Natural killer cell (primary cell): ENCODE measurements around the gene CPSF4L. TPM values are rescaled to one million over a fixed set of nuclear protein-coding genes. Genes with fewer than 3 reads are reported as not detected.
A peak's percentile ranks its signal among the peaks of the same experiment; 100 is the strongest.
"Not testable (repeated sequence)": the region's sequence is repeated elsewhere in the genome, so short reads cannot be mapped to it uniquely, and the experiment has no call there.

Experiments used
- ATAC-seq, 3 donors: fragments of 150-1000 bp in 2 of 3; fragments of 200-7000 bp in 1 of 3; cut with Tn5 transposase; 1 replicate in 1 of 3; 2 replicates in 2 of 3; pipeline ENCODE4 v1.10.0; 2021; ENCODE audit warnings: mild to moderate bottlenecking in 2 of 3, moderate library complexity in 2 of 3
- DNase-seq, 2 donors: peaks; one replicate each; pipeline versions ENCODE4 v3.0.0 to v3.0.0-alpha.2; 2013 to 2021; ENCODE audit warnings: mixed read lengths in 1 of 2
- H3K27ac ChIP-seq: one replicate; pipeline ENCODE4 v1.5.1; 2013; ENCODE audit warnings: mild to moderate bottlenecking, low read length
- H3K27me3 ChIP-seq: one replicate; pipeline ENCODE4 v1.6.1; 2013; ENCODE audit warnings: low read length; ENCODE audit not compliant: control insufficient read depth, insufficient read depth
- H3K36me3 ChIP-seq: one replicate; pipeline ENCODE4 v1.6.1; 2013; ENCODE audit warnings: low read length; ENCODE audit not compliant: control insufficient read depth, insufficient read depth
- H3K4me1 ChIP-seq: one replicate; pipeline ENCODE4 v1.6.1; 2013; ENCODE audit warnings: low read length; ENCODE audit not compliant: control insufficient read depth, insufficient read depth
- H3K4me3 ChIP-seq: one replicate; pipeline ENCODE4 v1.5.1; 2013; ENCODE audit warnings: low read length
- H3K9me3 ChIP-seq: one replicate; pipeline ENCODE4 v1.6.1; 2013; ENCODE audit warnings: low read length; ENCODE audit not compliant: control insufficient read depth, insufficient read depth
- H3K27ac Mint-ChIP-seq, 2 donors: one replicate each; pipeline ENCODE4 v1.8.0; 2022; ENCODE audit warnings: mild to moderate bottlenecking in 2 of 2, mixed read lengths in 2 of 2, moderate library complexity in 1 of 2
- H3K27me3 Mint-ChIP-seq, 2 donors: one replicate each; pipeline ENCODE4 v1.8.0; 2022; ENCODE audit warnings: low read depth in 2 of 2, mixed read lengths in 2 of 2
- H3K36me3 Mint-ChIP-seq: one replicate; pipeline ENCODE4 v1.8.0; 2022; ENCODE audit warnings: mixed read lengths
- H3K4me1 Mint-ChIP-seq, 2 donors: one replicate each; pipeline ENCODE4 v1.8.0; 2022; ENCODE audit warnings: mixed read lengths in 2 of 2
- H3K4me3 Mint-ChIP-seq: one replicate; pipeline ENCODE4 v1.8.0; 2022; ENCODE audit warnings: mild to moderate bottlenecking, moderate library complexity, mixed read lengths
- H3K9me3 Mint-ChIP-seq, 2 donors: one replicate each; pipeline ENCODE4 v1.8.0; 2022; ENCODE audit warnings: mixed read lengths in 2 of 2
- CTCF ChIP-seq: fragments of 200-600 bp; IDR thresholded peaks from one replicate; pipeline ENCODE4 v1.8.0; 2022; ENCODE audit warnings: antibody characterized with exemption
- WGBS: methylation state at CpG from one replicate; pipeline ENCODE4 v1.1.7; 2013; ENCODE audit warnings: missing lambda C conversion rate; ENCODE audit not compliant: insufficient coverage; 5-methylcytosine and 5-hydroxymethylcytosine counted together
- intact Hi-C: fragments of 100-400 bp; cut with micrococcal nuclease; formaldehyde crosslinking; loops from one replicate; pipeline ENCODE4 v1.14.2; 2022
- total RNA-seq, 4 donors: library from RNA; stranded (reverse); fragments of 120-200 nt in 1 of 4; gene quantifications; one replicate each; pipeline versions ENCODE4 v1.2.3 to v1.2.4, GENCODE V29; 2013 to 2022

Gene CPSF4L
- not detected for total RNA-seq
- not detected for total RNA-seq (2013)

- H3K4me1 ChIP-seq = no peaks in the 10 kb centered on the region
- H3K36me3 Mint-ChIP-seq = no peaks in the 10 kb centered on the region
- no peaks in the 10 kb centered on the region for H3K36me3 ChIP-seq
- no peaks in the 10 kb centered on the region for H3K27me3 Mint-ChIP-seq
- no peak within 1 kb of the TSS for H3K4me3 Mint-ChIP-seq
- H3K27ac Mint-ChIP-seq = no peak within 1 kb of the TSS
- no peak within 1 kb of the TSS for H3K27ac ChIP-seq
- 95% methylated on average over 9 of the region's 9 CpGs for WGBS
- no peaks in the 10 kb centered on the region for H3K27me3 ChIP-seq
- no peak within 1 kb of the TSS for H3K4me3 ChIP-seq
- DNase-seq (no peak), ATAC-seq (no peak)
- H3K4me1 Mint-ChIP-seq = no peaks in the 10 kb centered on the region
- no peaks in the 10 kb centered on the region for H3K9me3 ChIP-seq
- intact Hi-C loops = no loop called here
- H3K9me3 Mint-ChIP-seq = no peaks in the 10 kb centered on the region
- no peak for TF ChIP-seq CTCF
These were observed at the start of gene CPSF4L for GRCh38 chr17:73261617-73261951. TSS of gene CPSF4L (minus strand) at chr17:73261880. CDS start at chr17:73261818, 62 bp downstream.

GRCh38 chr17:73311428-73311780, 49.7 kb upstream of the CPSF4L start:
- peak overlapping the region; percentile 82 for H3K4me3 Mint-ChIP-seq
- no peak for TF ChIP-seq CTCF
- peak overlapping the region in 1 of 2 donors; percentile 66 for H3K27ac Mint-ChIP-seq

GRCh38 chr17:73309727-73310596, 48.3 kb upstream of the CPSF4L start:
- H3K27ac ChIP-seq = no peak overlapping the region
- intact Hi-C loops = loop anchor here (2.0 kb wide), 1 partner anchor 77 kb away; a partner anchor contains a TSS
- Mint-ChIP-seq H3K27me3 (peaks cover 0 to 3% of the 10 kb centered on the region in 2 donors), H3K36me3 (no peaks in the 10 kb centered on the region), H3K4me1 (peaks cover 7 to 16% of the 10 kb centered on the region in 2 donors), H3K4me3 (peak overlapping the region; percentile 89), H3K27ac (peak overlapping the region in 1 of 2 donors; percentile 82), H3K9me3 (no peaks in the 10 kb centered on the region)
- WGBS = 34% methylated on average over 19 of the region's 21 CpGs
- peaks cover 22% of the 10 kb centered on the region for H3K4me1 ChIP-seq
- no peaks in the 10 kb centered on the region for H3K36me3 ChIP-seq
- H3K27me3 ChIP-seq = peaks cover 3% of the 10 kb centered on the region
- no peak for ATAC-seq
- peak overlapping the region; percentile 62 for H3K4me3 ChIP-seq
- no peak for DNase-seq
- TF ChIP-seq CTCF = no peak
- H3K9me3 ChIP-seq = no peaks in the 10 kb centered on the region

More at GRCh38 chr17:73311428-73311780, 49.7 kb upstream of the CPSF4L start:
- DNase-seq (no peak), ATAC-seq (peak in 2 of 3 donors; percentile 1 to 2)
- H3K4me1 ChIP-seq = peaks cover 22% of the 10 kb centered on the region
- Mint-ChIP-seq H3K27me3 (peaks cover 0 to 3% of the 10 kb centered on the region in 2 donors), H3K4me1 (peaks cover 7 to 15% of the 10 kb centered on the region in 2 donors), H3K9me3 (no peaks in the 10 kb centered on the region), H3K36me3 (no peaks in the 10 kb centered on the region)
- intact Hi-C loops = loop anchor here (2.0 kb wide), 1 partner anchor 79 kb away; a partner anchor contains a TSS
- H3K9me3 ChIP-seq = no peaks in the 10 kb centered on the region
- H3K36me3 ChIP-seq = no peaks in the 10 kb centered on the region
- peaks cover 3% of the 10 kb centered on the region for H3K27me3 ChIP-seq
- H3K27ac ChIP-seq = no peak overlapping the region
- H3K4me3 ChIP-seq = peak overlapping the region; percentile 62
- under 1% methylated on average over 38 of the region's 38 CpGs for WGBS

GRCh38 chr17:73308959-73309358, 47.3 kb upstream of the CPSF4L start:
- H3K36me3 ChIP-seq, H3K27ac Mint-ChIP-seq, H3K27ac ChIP-seq, H3K36me3 Mint-ChIP-seq, H3K4me3 ChIP-seq, DNase-seq, H3K4me3 Mint-ChIP-seq, H3K9me3 ChIP-seq, ATAC-seq, H3K27me3 Mint-ChIP-seq, H3K27me3 ChIP-seq, intact Hi-C loops, H3K9me3 Mint-ChIP-seq: not testable (repeated sequence)
- 94% methylated on average over 5 of the region's 5 CpGs for WGBS
- H3K4me1 ChIP-seq = peaks cover 22% of the 10 kb centered on the region
- peaks cover 7 to 20% of the 10 kb centered on the region in 2 donors for H3K4me1 Mint-ChIP-seq
